Spleen (tissue), 11 donors: Measurements from ENCODE around the gene RGS17. TPM values are rescaled to one million over a fixed set of nuclear protein-coding genes. Genes with fewer than 3 reads are reported as not detected.
"Not testable (repeated sequence)": the region's sequence is repeated elsewhere in the genome, so short reads cannot be mapped to it uniquely, and the experiment has no call there.

Experiments
- DNase-seq: peaks from one replicate; pipeline ENCODE4 v3.0.0-alpha.2; 2020
- H3K27ac ChIP-seq, 8 donors: fragments of 200-600 bp; sonication (generic) in 7 of 8; 1 replicate in 4 of 8; 2 replicates in 4 of 8; pipeline versions ENCODE4 v1.5.0 to v1.8.0; 2016 to 2021; ENCODE audit warnings: inconsistent platforms in 4 of 8, mild to moderate bottlenecking in 4 of 8, moderate library complexity in 1 of 8
- H3K27me3 ChIP-seq, 7 donors: fragments of 200-600 bp; sonication (generic) in 6 of 7; replicated peaks in 1 of 7; 1 replicate in 4 of 7; 2 replicates in 3 of 7; pipeline versions ENCODE4 v1.5.0 to v1.8.0; 2016 to 2021; ENCODE audit warnings: inconsistent platforms in 3 of 7, mild to moderate bottlenecking in 1 of 7
- H3K36me3 ChIP-seq, 6 donors: fragments of 200-600 bp; sonication (generic) in 5 of 6; 1 replicate in 4 of 6; 2 replicates in 2 of 6; pipeline versions ENCODE4 v1.5.0 to v1.8.0; 2016 to 2021; ENCODE audit warnings: inconsistent platforms in 2 of 6
- H3K4me1 ChIP-seq, 6 donors: fragments of 200-600 bp; sonication (generic) in 5 of 6; 1 replicate in 3 of 6; 2 replicates in 3 of 6; pipeline versions ENCODE4 v1.5.0 to v1.8.0; 2016 to 2021; ENCODE audit warnings: inconsistent platforms in 3 of 6
- H3K4me3 ChIP-seq, 8 donors: fragments of 200-600 bp; sonication (generic) in 7 of 8; 1 replicate in 4 of 8; 2 replicates in 4 of 8; pipeline versions ENCODE4 v1.5.0 to v1.8.0; 2016 to 2021; ENCODE audit warnings: inconsistent platforms in 4 of 8, mild to moderate bottlenecking in 4 of 8, moderate library complexity in 2 of 8
- H3K9me3 ChIP-seq, 8 donors: fragments of 200-600 bp; sonication (generic) in 7 of 8; 1 replicate in 4 of 8; 2 replicates in 4 of 8; pipeline versions ENCODE4 v1.5.0 to v1.8.0; 2016 to 2021; ENCODE audit warnings: inconsistent platforms in 4 of 8
- POLR2A ChIP-seq, 3 donors: fragments of 450-650 bp; IDR thresholded peaks; one replicate each; pipeline ENCODE4 v1.5.1; 2017; ENCODE audit warnings: antibody characterized with exemption in 3 of 3, mild to moderate bottlenecking in 1 of 3
- POLR2AphosphoS5 ChIP-seq, 3 donors: sonication (generic); formaldehyde crosslinking; IDR thresholded peaks; one replicate each; pipeline ENCODE4 v1.5.1; 2017; ENCODE audit warnings: antibody characterized with exemption in 3 of 3
- whole genome bisulfite sequencing, 5 donors: extraction: QIAGEN DNeasy Blood & Tissue Kit in 3 of 5; methylation state at CpG; one replicate each; pipeline versions ENCODE4 v1.1.5 to v1.1.7; 2013 to 2018; 5-methylcytosine and 5-hydroxymethylcytosine counted together
- intact Hi-C: fragments of 100-400 bp; cut with DNase I; formaldehyde crosslinking; loops from one replicate; pipeline ENCODE4 v1.15.0; 2023; ENCODE audit warnings: low total_unique reads
- polyA plus RNA-seq, 3 donors: library from polyadenylated mRNA; stranded (reverse); fragments of 200-250 nt; gene quantifications; one replicate each; pipeline ENCODE4 v1.2.1, GENCODE V29; 2013
- total RNA-seq, 7 donors: library from RNA; depleted of rRNA in 3 of 7; stranded (reverse); fragments of >200 nt in 3 of 7; fragmentation: NEBNext Ultra II Directional in 4 of 7; extraction: Animal tissue kit (Norgen Biotek cat#: 25700) in 4 of 7; gene quantifications; one replicate each; pipeline versions ENCODE4 v1.1.0 to v1.2.1, GENCODE V29; 2016 to 2021
- TF ChIP-seq, protein P1 (sequence below), 11 experiments: fragments of 200-600 bp in 7 of 11; fragments of 450-650 bp in 4 of 11; sonication (generic) in 4 of 11; IDR thresholded peaks in 8 of 11; conservative IDR thresholded peaks in 3 of 11; 1 replicate in 7 of 11; 2 replicates in 4 of 11; pipeline versions ENCODE4 v1.4.0 to v1.8.0; 2016 to 2021; ENCODE audit warnings: antibody characterized with exemption in 11 of 11, inconsistent platforms in 4 of 11, mild to moderate bottlenecking in 1 of 11
- donor health status: healthy with polysubstance abuse.
- donor health status: DM: no; HTN: no; CAD: no; lungs with moderate emphysema.
- donor health status: DM: no; HTN: no; CAD: no.
- donor health status: Bipolar disorder and iron deficiency.
- donor health status: healthy.
- donor health status: DM: no; HTN: no; CAD: no.
- donor health status: DM: yes; HTN: yes; CAD: no.

Gene RGS17
- total and polyA plus RNA-seq, 10 donors, result 0.03 to 0.33 (median 0.07) TPM; not detected in 5

DNA sequence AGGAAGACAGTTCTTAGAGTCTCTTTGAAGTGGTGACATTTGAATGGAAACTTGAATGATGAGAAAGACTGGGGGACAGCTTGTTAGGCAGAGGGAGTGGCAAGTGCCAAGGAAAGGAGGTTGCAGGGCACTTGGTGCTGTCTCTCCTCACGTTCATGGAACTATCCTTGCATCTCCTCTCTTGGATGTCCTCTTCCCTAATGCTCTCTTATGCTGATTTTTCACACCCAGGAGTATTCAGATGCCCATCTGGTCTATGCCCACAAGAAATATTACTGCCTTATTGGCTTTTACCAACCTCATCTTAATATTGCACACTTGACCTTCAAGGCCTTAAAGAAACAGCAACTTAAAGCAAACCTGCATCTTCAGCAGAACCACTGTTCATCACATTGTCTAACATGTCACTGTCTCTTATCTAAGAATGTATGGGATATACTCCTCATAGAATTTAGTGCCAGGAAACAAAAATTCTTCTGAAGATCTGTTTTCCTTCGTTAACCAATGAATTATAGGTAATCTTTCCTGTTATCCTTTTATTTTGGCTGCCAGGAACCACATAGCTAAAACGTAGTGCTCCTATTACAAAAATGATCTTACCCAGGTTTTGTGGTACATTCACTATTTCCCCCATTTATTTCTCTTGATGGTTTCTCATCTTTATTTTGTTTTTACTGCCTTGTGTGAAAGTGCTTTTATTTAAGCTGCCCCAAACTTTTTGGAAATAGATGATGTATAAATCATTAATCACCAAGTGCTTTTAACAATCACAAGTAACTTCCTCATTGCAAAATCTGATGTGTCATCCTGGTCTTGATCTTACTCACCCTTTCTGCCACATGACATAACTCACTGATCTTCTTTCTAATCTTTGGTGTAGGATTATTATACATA is 12.8 kb downstream of the RGS17 start:
- no peaks in the 10 kb centered on the region for H3K36me3 ChIP-seq
- no peaks in the 10 kb centered on the region for H3K4me1 ChIP-seq
- no peak for DNase-seq
- WGBS, 5 donors, result 46 to 69% (median 56%) methylated on average over 3 of the region's 3 CpGs
- H3K27ac ChIP-seq, result no peak overlapping the region
- no peak overlapping the region for H3K4me3 ChIP-seq
- intact Hi-C loops, result no loop called here
- peaks cover 0 to 14% (median 0%) of the 10 kb centered on the region in 7 donors for H3K27me3 ChIP-seq
- TF ChIP-seq, protein P1, sequence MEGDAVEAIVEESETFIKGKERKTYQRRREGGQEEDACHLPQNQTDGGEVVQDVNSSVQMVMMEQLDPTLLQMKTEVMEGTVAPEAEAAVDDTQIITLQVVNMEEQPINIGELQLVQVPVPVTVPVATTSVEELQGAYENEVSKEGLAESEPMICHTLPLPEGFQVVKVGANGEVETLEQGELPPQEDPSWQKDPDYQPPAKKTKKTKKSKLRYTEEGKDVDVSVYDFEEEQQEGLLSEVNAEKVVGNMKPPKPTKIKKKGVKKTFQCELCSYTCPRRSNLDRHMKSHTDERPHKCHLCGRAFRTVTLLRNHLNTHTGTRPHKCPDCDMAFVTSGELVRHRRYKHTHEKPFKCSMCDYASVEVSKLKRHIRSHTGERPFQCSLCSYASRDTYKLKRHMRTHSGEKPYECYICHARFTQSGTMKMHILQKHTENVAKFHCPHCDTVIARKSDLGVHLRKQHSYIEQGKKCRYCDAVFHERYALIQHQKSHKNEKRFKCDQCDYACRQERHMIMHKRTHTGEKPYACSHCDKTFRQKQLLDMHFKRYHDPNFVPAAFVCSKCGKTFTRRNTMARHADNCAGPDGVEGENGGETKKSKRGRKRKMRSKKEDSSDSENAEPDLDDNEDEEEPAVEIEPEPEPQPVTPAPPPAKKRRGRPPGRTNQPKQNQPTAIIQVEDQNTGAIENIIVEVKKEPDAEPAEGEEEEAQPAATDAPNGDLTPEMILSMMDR (IDR thresholded peaks at IDR 0.05 in 8 of 11, conservative IDR thresholded peaks at IDR 0.05 in 3 of 11), result no peak
- no peak for TF ChIP-seq POLR2A (IDR thresholded peaks at IDR 0.05)
- TF ChIP-seq POLR2AphosphoS5 (IDR thresholded peaks at IDR 0.05), result no peak
- peaks cover 0 to 12% (median 7%) of the 10 kb centered on the region in 8 donors for H3K9me3 ChIP-seq

DNA sequence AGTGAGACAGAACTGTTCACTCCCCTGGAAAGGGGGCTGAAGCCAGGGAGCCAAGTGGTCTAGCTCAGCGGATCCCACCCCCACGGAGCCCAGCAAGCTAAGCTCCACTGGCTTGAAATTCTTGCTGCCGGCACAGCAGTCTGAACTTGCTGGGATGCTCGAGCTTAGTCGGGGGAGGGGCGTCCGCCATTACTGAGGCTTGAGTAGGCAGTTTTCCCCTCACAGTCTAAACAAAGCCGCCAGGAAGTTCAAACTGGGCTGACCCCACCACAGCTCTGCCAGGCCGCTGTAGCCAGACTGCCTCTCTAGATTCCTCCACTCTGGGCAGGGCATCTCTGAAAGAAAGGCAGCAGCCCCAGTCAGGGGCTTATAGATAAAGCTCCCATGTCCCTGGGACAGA is 20.0 kb downstream of the RGS17 start:
- H3K4me1 ChIP-seq, DNase-seq, H3K4me3 ChIP-seq, H3K27ac ChIP-seq, intact Hi-C loops, H3K36me3 ChIP-seq, H3K27me3 ChIP-seq: not testable (repeated sequence)
- peaks cover 0 to 25% (median 14%) of the 10 kb centered on the region in 8 donors for H3K9me3 ChIP-seq
- 74 to 88% (median 80%) methylated on average over 7 to 9 of the region's 9 CpGs; no CpG with 5 or more reads in 1 of the 5 donors for WGBS, 5 donors

DNA sequence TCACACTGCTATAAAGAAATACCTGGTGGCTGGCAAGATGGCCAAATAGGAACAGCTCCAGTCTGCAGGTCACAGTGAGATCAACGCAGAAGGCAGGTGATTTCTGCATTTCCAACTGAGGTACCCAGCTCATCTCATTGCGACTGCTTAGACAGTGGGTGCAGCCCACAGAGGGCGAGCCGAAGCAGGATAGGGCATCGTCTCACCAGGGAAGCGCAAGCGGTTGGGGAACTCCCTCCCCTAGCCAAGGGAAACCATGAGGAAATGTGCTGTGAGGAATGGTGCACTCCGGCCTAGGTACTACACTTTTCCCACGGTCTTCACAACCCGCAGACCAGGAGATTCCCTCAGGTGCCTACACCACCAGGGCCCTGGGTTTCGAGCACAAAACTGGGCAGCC is 20.5 kb downstream of the RGS17 start:
- WGBS, 5 donors, result 89 to 95% (median 91%) methylated on average over 11 of the region's 11 CpGs

DNA sequence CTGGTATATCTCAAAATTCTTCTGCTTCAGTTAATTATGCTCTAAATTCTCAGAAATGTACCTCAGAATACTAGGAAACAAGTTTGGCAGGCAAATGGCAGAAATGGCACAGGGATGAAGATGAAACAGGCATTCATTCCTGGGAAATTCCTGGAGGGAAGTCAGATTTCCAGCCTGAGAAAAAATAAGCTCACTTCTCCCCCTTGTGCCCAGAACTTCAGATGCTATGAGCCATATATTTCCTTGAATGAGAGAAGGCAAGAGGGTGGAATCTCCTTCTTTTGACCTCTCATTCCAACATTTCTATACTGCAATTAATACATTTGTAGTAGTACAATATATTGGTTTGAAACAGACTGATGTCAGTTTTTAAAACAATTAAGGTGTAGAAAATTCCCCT is 22.8 kb downstream of the RGS17 start:
- no peak overlapping the region for H3K27ac ChIP-seq
- no peak for DNase-seq
- no peak overlapping the region for H3K4me3 ChIP-seq
- peaks cover 0 to 15% (median 8%) of the 10 kb centered on the region in 8 donors for H3K9me3 ChIP-seq
- intact Hi-C loops, result no loop called here
- TF ChIP-seq POLR2AphosphoS5 (IDR thresholded peaks at IDR 0.05) (no peak), POLR2A (IDR thresholded peaks at IDR 0.05) (no peak)
- TF ChIP-seq, protein P1 (IDR thresholded peaks at IDR 0.05 in 8 of 11, conservative IDR thresholded peaks at IDR 0.05 in 3 of 11), result no peak
- H3K4me1 ChIP-seq, result no peaks in the 10 kb centered on the region
- no peaks in the 10 kb centered on the region for H3K36me3 ChIP-seq
- H3K27me3 ChIP-seq, result no peaks in the 10 kb centered on the region

More for the DNA sequence above, 20.5 kb downstream of the RGS17 start:
- H3K27ac ChIP-seq, H3K4me1 ChIP-seq, intact Hi-C loops, DNase-seq, H3K36me3 ChIP-seq, H3K4me3 ChIP-seq, H3K27me3 ChIP-seq: not testable (repeated sequence)
- H3K9me3 ChIP-seq, result peaks cover 0 to 25% (median 14%) of the 10 kb centered on the region in 8 donors

DNA sequence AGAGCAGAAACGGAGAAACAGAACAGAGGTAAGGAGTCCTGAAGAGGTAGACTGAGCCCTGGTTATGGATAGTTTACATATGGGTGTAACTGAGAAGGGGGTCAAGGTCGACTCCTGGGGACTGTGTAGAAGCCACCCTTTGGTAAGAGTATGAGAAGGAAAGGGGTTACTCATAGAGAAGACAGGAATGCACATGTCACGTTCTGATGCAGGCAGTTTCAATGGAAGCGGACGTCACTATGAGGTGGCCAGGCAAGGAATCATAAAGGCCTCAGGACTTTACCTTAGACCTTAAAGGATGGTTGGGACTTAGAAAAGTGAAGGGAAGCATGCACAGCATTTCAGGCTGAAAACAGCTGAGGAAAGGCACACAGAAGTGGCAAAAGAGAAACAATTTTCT is 25.1 kb downstream of the RGS17 start:
- DNase-seq, result no peak
- Histone ChIP-seq H3K4me3 (no peak overlapping the region), H3K9me3 (no peaks in the 10 kb centered on the region), H3K4me1 (no peaks in the 10 kb centered on the region), H3K27me3 (no peaks in the 10 kb centered on the region), H3K27ac (no peak overlapping the region), H3K36me3 (no peaks in the 10 kb centered on the region)
- TF ChIP-seq POLR2A (IDR thresholded peaks at IDR 0.05) (no peak), POLR2AphosphoS5 (IDR thresholded peaks at IDR 0.05) (no peak)
- TF ChIP-seq, protein P1 (IDR thresholded peaks at IDR 0.05 in 8 of 11, conservative IDR thresholded peaks at IDR 0.05 in 3 of 11), result no peak
- intact Hi-C loops, result no loop called here
- WGBS, 5 donors, result 70 to 90% (median 82%) methylated on average over 5 of the region's 5 CpGs
